ENCODE results near the gene PHIP. TPM values are rescaled to one million over a fixed set of nuclear protein-coding genes. Genes with fewer than 3 reads are reported as not detected.

The PHIP gene
- total and polyA plus RNA-seq, 10 of the 15 experiments (the other 5 are each of a cell fraction or from before 2014, with no cell fraction given): 8.5 to 34.6 (median 17.9) TPM

DNA sequence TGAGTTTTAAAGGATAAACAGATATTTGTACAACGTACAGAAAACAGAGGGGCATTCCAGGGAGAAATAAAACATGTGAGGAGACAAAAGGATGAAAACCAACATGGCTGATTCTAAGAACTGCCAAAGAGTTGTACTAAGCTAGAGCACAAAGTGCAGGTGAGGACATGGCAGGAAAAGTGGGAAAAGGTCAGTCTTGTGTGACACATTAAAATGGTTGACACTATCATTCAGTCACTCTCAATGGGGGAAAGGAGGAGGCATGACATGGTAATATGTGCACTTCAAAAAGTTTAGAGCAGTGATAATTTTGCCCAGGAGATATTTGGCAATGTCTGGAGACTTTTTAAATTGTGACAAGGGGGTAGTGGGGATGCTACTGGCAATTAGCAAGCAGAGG is 21.8 kb downstream of the PHIP start (continued):
- TF ChIP-seq, protein P1, sequence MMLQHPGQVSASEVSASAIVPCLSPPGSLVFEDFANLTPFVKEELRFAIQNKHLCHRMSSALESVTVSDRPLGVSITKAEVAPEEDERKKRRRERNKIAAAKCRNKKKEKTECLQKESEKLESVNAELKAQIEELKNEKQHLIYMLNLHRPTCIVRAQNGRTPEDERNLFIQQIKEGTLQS (IDR thresholded peaks at IDR 0.05; ENCODE audit: borderline replicate concordance, extremely low read depth, low read depth, low read length): no peak
- TF ChIP-seq ZNF217 (IDR thresholded peaks at IDR 0.05) (no peak), MYC (IDR thresholded peaks at IDR 0.05; ENCODE audit: insufficient read depth, insufficient read length, insufficient replicate concordance, low read length, severe bottlenecking) (no peak), MEF2B (IDR thresholded peaks at IDR 0.05; ENCODE audit: partially characterized antibody, poor library complexity, severe bottlenecking) (no peak), RELA (IDR thresholded peaks at IDR 0.05; ENCODE audit: borderline replicate concordance, partially characterized antibody) (no peak)

DNA sequence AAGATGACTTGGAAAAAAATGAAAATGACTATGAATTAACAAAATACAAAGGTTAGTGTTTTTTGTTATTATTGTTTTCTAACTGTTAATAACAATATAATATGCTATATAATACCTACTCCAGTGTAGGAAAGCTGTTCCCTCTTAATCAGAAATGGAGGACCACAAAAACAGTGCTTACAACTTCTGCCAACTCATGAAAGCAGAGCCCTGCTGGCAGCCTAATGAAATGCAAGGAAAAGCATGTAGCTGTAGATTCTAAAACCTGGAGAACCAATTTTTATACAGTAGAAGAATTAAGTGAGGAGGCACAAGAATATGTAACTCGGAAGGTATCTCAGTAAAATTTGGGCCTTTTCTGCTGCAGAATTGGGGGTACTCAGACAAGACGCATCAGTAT is 29.4 kb downstream of the PHIP start:
- peaks cover 1 to 3% of the 10 kb centered on the region in 2 experiments; a peak in 3 of 4 replicates for H3K36me3 ChIP-seq (ENCODE audit: control insufficient read depth in 2 of 2, insufficient read depth in 2 of 2, low read length in 1 of 2)
- BruUV-seq (replicated peaks): no TSS peak
- POLR2A ChIA-PET: interaction anchor here (1.6 kb wide), 1 partner anchor 16 kb away, joined by 5 read pairs; no protein-coding TSS in a partner anchor
- H3K4me1 ChIP-seq (ENCODE audit: control insufficient read depth, insufficient read depth, low read length): no peaks in the 10 kb centered on the region
- H3K4me3 ChIP-seq: no peak overlapping the region
- whole genome bisulfite sequencing (ENCODE audit: insufficient coverage, insufficient replicate concordance, low lambda C conversion rate, missing lambda C conversion rate): 98% methylated on average over 2 of the region's 2 CpGs
- no peaks in the 10 kb centered on the region for H3K27me3 ChIP-seq (replicated peaks in 1 of 2; ENCODE audit: control insufficient read depth in 2 of 2, insufficient read depth in 2 of 2, low read length in 1 of 2)
- FAIRE-seq: no peak
- H4K20me1 ChIP-seq (ENCODE audit: control insufficient read depth, insufficient read depth): no peaks in the 10 kb centered on the region
- TF ChIP-seq, protein P2, sequence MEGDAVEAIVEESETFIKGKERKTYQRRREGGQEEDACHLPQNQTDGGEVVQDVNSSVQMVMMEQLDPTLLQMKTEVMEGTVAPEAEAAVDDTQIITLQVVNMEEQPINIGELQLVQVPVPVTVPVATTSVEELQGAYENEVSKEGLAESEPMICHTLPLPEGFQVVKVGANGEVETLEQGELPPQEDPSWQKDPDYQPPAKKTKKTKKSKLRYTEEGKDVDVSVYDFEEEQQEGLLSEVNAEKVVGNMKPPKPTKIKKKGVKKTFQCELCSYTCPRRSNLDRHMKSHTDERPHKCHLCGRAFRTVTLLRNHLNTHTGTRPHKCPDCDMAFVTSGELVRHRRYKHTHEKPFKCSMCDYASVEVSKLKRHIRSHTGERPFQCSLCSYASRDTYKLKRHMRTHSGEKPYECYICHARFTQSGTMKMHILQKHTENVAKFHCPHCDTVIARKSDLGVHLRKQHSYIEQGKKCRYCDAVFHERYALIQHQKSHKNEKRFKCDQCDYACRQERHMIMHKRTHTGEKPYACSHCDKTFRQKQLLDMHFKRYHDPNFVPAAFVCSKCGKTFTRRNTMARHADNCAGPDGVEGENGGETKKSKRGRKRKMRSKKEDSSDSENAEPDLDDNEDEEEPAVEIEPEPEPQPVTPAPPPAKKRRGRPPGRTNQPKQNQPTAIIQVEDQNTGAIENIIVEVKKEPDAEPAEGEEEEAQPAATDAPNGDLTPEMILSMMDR (IDR thresholded peaks at IDR 0.05 in 2 of 3, conservative IDR thresholded peaks at IDR 0.05 in 1 of 3; ENCODE audit: control insufficient read depth in 2 of 3, extremely low read depth in 1 of 3, insufficient read depth in 1 of 3, low read depth in 3 of 3, low read length in 3 of 3): peak; percentile 7 to 43 (median 39); a peak in 3 of 6 replicates
- TF ChIP-seq, protein P3, sequence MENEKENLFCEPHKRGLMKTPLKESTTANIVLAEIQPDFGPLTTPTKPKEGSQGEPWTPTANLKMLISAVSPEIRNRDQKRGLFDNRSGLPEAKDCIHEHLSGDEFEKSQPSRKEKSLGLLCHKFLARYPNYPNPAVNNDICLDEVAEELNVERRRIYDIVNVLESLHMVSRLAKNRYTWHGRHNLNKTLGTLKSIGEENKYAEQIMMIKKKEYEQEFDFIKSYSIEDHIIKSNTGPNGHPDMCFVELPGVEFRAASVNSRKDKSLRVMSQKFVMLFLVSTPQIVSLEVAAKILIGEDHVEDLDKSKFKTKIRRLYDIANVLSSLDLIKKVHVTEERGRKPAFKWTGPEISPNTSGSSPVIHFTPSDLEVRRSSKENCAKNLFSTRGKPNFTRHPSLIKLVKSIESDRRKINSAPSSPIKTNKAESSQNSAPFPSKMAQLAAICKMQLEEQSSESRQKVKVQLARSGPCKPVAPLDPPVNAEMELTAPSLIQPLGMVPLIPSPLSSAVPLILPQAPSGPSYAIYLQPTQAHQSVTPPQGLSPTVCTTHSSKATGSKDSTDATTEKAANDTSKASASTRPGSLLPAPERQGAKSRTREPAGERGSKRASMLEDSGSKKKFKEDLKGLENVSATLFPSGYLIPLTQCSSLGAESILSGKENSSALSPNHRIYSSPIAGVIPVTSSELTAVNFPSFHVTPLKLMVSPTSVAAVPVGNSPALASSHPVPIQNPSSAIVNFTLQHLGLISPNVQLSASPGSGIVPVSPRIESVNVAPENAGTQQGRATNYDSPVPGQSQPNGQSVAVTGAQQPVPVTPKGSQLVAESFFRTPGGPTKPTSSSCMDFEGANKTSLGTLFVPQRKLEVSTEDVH (IDR thresholded peaks at IDR 0.05; ENCODE audit: low read depth, partially characterized antibody): no peak
- H2AFZ ChIP-seq (ENCODE audit: control insufficient read depth, low read depth, low read length): no peak overlapping the region
- no peak for DNase-seq (ENCODE audit: low read depth, low spot score)
- RAD21 ChIA-PET (ENCODE audit: unreplicated experiment): interaction anchor here (1.0 kb wide), 1 partner anchor 23 kb away, joined by 3 read pairs; no protein-coding TSS in a partner anchor
- H3K9me3 ChIP-seq (replicated peaks; ENCODE audit: control insufficient read depth, insufficient read depth, low read length): no peaks in the 10 kb centered on the region; the same call in 2 of the 3 replicates
- H3K4me2 ChIP-seq (ENCODE audit: control insufficient read depth, insufficient read depth): no peak overlapping the region
- no peak overlapping the region for H3K9ac ChIP-seq (ENCODE audit: control insufficient read depth, insufficient read depth, low read length)
- peak; percentile 60 for ATAC-seq
- intact Hi-C loops (cut with micrococcal nuclease; ENCODE audit: unreplicated experiment): no loop called here
- no peak overlapping the region for H3K27ac ChIP-seq (ENCODE audit: control insufficient read depth, insufficient read depth)
- SMC1A ChIA-PET (ENCODE audit: uncharacterized antibody, unreplicated experiment): interaction anchor here (1.0 to 1.6 kb wide), 3 partner anchors 10 to 14 kb away, joined by 3 to 5 read pairs (median 4); no protein-coding TSS in a partner anchor
- peaks cover 1% of the 10 kb centered on the region for H3K79me2 ChIP-seq (ENCODE audit: control insufficient read depth, insufficient read depth, low read length)
- in situ Hi-C loops (cut with MboI): no loop called here
- CTCF ChIA-PET: interaction anchor here (0.7 to 1.2 kb wide), 4 partner anchors 13 to 1549 kb away, joined by 3 to 7 read pairs (median 4); no protein-coding TSS in a partner anchor

Data from GM12878 (cell line).